Progenitor cell of endocrine pancreas (in vitro differentiated cells): ENCODE measurements around the gene CARD19. TPM values are rescaled to one million over a fixed set of nuclear protein-coding genes. Genes with fewer than 3 reads are reported as not detected.
A peak's percentile ranks its signal among the peaks of the same experiment; 100 is the strongest.

Experiments
- DNase-seq: peaks from one replicate; pipeline ENCODE4 v3.0.0; 2021; ENCODE audit warnings: low spot score; ENCODE audit not compliant: unreplicated experiment
- H3K27ac Mint-ChIP-seq: 2 replicates; pipeline ENCODE4 v1.8.0; 2021; ENCODE audit warnings: mild to moderate bottlenecking, moderate library complexity, mixed read lengths
- H3K27me3 Mint-ChIP-seq: 2 replicates; pipeline ENCODE4 v1.8.0; 2021; ENCODE audit warnings: mixed read lengths
- H3K36me3 Mint-ChIP-seq: 2 replicates; pipeline ENCODE4 v1.8.0; 2022; ENCODE audit warnings: mixed read lengths; ENCODE audit not compliant: insufficient read depth
- H3K4me1 Mint-ChIP-seq: 2 replicates; pipeline ENCODE4 v1.8.0; 2021; ENCODE audit warnings: low read depth, mixed read lengths
- H3K4me3 Mint-ChIP-seq: 2 replicates; pipeline ENCODE4 v1.8.0; 2021; ENCODE audit warnings: low read depth, mild to moderate bottlenecking, moderate library complexity, mixed read lengths
- H3K9me3 Mint-ChIP-seq: 2 replicates; pipeline ENCODE4 v1.8.0; 2021; ENCODE audit warnings: low read depth, mixed read lengths
- CTCF ChIP-seq: fragments of 200-600 bp; sonication (generic); IDR thresholded peaks from one replicate; pipeline ENCODE4 v1.5.0; 2021; ENCODE audit warnings: antibody characterized with exemption, mild to moderate bottlenecking; ENCODE audit not compliant: unreplicated experiment
- total RNA-seq: library from RNA; stranded (reverse); gene quantifications from 2 replicates; pipeline ENCODE4 v1.2.1, GENCODE V29; 2021

Gene CARD19
- total RNA-seq, 1 donor from 2014 or later, result 20.4 TPM

- no peak overlapping the region for H3K4me3 Mint-ChIP-seq
- no peaks in the 10 kb centered on the region for H3K36me3 Mint-ChIP-seq
- H3K27me3 Mint-ChIP-seq, result no peaks in the 10 kb centered on the region
- TF ChIP-seq CTCF, result no peak
- H3K4me1 Mint-ChIP-seq, result peaks cover 25% of the 10 kb centered on the region
- peaks cover 3% of the 10 kb centered on the region for H3K9me3 Mint-ChIP-seq
- no peak overlapping the region for H3K27ac Mint-ChIP-seq
- no peak for DNase-seq
Observed at GRCh38 chr9:93091056-93091452, 5.0 kb upstream of the CARD19 start.

- peaks cover 2% of the 10 kb centered on the region for H3K9me3 Mint-ChIP-seq
- no peak for DNase-seq
- no peak overlapping the region for H3K4me3 Mint-ChIP-seq
- H3K4me1 Mint-ChIP-seq, result peaks cover 23% of the 10 kb centered on the region
- H3K27ac Mint-ChIP-seq, result no peak overlapping the region
- no peaks in the 10 kb centered on the region for H3K27me3 Mint-ChIP-seq
- H3K36me3 Mint-ChIP-seq, result no peaks in the 10 kb centered on the region
- no peak for TF ChIP-seq CTCF
Observed at GRCh38 chr9:93091453-93092081, 4.5 kb upstream of the CARD19 start.

GRCh38 chr9:93092251-93092991 is 3.6 kb upstream of the CARD19 start:
- DNase-seq, result no peak
- no peak for TF ChIP-seq CTCF
- H3K9me3 Mint-ChIP-seq, result no peaks in the 10 kb centered on the region
- no peaks in the 10 kb centered on the region for H3K27me3 Mint-ChIP-seq
- no peak overlapping the region for H3K4me3 Mint-ChIP-seq
- H3K36me3 Mint-ChIP-seq, result no peaks in the 10 kb centered on the region
- peaks cover 26% of the 10 kb centered on the region for H3K4me1 Mint-ChIP-seq
- no peak overlapping the region for H3K27ac Mint-ChIP-seq

GRCh38 chr9:93093127-93093876 is 2.7 kb upstream of the CARD19 start:
- Mint-ChIP-seq H3K9me3 (no peaks in the 10 kb centered on the region), H3K4me3 (no peak overlapping the region), H3K27ac (no peak overlapping the region), H3K27me3 (no peaks in the 10 kb centered on the region), H3K4me1 (peaks cover 29% of the 10 kb centered on the region), H3K36me3 (no peaks in the 10 kb centered on the region)
- no peak for DNase-seq
- TF ChIP-seq CTCF, result no peak

GRCh38 chr9:93093877-93094657 is 1.9 kb upstream of the CARD19 start:
- Mint-ChIP-seq H3K36me3 (no peaks in the 10 kb centered on the region), H3K4me1 (peaks cover 29% of the 10 kb centered on the region), H3K9me3 (no peaks in the 10 kb centered on the region), H3K27me3 (no peaks in the 10 kb centered on the region), H3K4me3 (peak overlapping the region; percentile 68), H3K27ac (peak overlapping the region; percentile 73)
- TF ChIP-seq CTCF, result no peak
- no peak for DNase-seq
